RWPE1 (cell line): ENCODE results near the gene SRRM2.

ENCODE experiments used
- CTCF ChIA-PET: fragments of 350-600 bp; sonication (Branson Sonifier 250); formaldehyde crosslinking; extraction: SDS; loops from one replicate; lab custom pipeline; 2021; lab: Yijun Ruan, JAX
- POLR2A ChIA-PET: fragments of 400-600 bp; formaldehyde crosslinking; extraction: SDS; loops from one replicate; lab custom pipeline; 2020; ENCODE audit warnings: antibody characterized with exemption; ENCODE audit not compliant: low non-redundant PET; lab: Yijun Ruan, JAX
- DNase-seq: peaks from one replicate; pipeline ENCODE4 v3.0.0; 2012; ENCODE audit warnings: low spot score
- H3K27ac ChIP-seq: fragments of 450-650 bp; 2 replicates; pipeline ENCODE4 v1.5.1; 2017
- CTCF ChIP-seq: fragments of 450-650 bp; conservative IDR thresholded peaks from 2 replicates; pipeline ENCODE4 v1.5.1; 2017; ENCODE audit warnings: low read depth, mild to moderate bottlenecking

The SRRM2 gene

GRCh38 chr16:2808181-2808580 is 55.7 kb downstream of the SRRM2 start:
- ChIA-PET CTCF (interaction anchor here (0.6 kb wide), 1 partner anchor 30 kb away, joined by 3 read pairs; no protein-coding TSS in a partner anchor), POLR2A (no interaction called here)
- no peak for DNase-seq
- H3K27ac ChIP-seq = no peak overlapping the region
- no peak for TF ChIP-seq CTCF

DNA sequence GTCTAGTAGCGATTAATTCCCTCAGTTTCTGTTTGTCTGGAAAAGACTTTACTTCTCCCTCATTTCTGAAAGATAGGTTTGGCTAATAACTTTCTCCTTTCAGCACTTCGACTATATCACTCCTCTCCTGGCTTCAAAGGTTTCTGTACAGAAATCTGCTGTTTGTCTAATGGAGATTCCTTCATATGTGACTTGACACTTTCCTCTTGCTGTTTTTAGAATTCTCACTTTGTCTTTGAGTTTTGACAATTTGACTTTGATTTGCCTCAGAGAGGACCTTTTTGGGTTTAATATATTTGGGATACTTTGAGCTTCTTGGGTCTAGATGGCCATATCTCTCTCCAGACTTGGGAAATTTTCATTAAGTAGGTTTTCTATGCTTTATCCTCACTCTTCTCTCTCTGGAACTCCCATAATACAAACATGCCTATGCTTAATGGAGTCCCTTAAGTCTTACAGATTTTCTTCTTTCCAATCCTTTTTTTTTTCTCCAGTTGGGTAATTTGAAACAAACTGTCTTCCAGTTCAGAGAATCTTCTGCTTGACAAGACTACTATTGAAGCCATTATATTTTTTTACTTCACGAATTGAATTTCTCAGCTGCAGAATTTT is 56.8 kb downstream of the SRRM2 start:
- TF ChIP-seq CTCF = no peak
- no peak overlapping the region for H3K27ac ChIP-seq
- no peak for DNase-seq
- POLR2A ChIA-PET = no interaction called here
- CTCF ChIA-PET = interaction anchor here (0.6 kb wide), 1 partner anchor 12 kb away, joined by 3 read pairs; no protein-coding TSS in a partner anchor

DNA sequence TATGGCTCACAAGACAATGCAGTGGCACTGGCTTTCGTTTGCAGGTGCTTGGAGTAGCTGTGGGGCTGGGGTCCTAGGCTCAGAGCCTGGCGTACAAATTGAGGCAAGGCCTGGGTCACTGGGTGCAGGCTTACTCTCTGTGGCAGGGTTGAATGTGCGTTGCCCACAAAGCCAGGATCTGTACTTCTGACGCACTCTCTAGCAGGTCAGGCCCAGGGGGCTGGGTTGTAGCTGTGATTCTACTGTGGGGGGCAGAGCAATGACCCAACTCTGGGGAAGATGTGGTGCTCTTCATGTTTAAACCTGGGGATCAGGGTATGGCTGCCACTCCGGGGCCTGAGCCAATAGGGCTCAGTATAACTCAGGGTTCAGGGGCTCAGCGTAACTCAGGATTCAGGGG is 58.2 kb downstream of the SRRM2 start:
- no peak for DNase-seq
- ChIA-PET POLR2A (no interaction called here), CTCF (no interaction called here)
- H3K27ac ChIP-seq = no peak overlapping the region
- no peak for TF ChIP-seq CTCF

DNA sequence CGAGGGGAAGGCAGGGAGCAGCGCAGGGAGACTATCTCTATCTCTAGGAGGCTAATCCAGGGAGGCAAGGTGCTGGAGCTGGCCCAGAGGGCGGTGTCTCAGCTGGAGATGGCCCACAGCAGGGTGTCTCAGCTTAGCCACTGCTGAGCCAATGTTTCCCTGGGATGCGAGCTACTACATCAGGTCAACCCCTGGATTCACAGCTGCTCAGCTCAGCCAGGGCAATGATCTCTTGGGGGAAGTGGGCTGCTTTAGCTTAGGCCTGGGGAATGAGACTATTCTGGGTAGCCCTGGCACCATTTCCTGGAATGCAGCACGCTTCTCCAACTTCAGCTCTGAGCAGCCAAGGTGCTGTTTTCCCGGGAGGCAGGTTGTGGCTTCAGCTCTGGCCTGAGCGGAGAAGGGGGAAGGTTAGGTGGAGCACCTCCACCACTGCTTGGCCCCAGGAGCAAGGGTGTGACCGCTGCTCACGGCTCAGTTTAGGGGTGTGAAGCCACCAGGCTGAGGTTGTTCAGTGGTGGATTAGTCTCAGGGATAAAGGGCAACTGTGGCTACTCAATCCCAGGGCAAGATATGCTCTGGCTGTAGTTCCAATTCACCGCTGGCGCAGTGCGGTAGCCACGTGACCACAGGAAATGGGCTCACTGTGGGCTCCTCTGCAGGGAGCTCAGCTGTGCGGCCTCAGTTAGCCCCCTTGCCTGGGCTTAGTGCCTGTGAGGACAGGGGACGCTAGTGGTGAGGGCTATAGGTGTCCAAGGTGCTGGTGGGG is 59.4 kb downstream of the SRRM2 start:
- no peak for TF ChIP-seq CTCF
- ChIA-PET POLR2A (interaction anchor here (0.6 kb wide), 1 partner anchor 16 kb away, joined by 5 read pairs; no protein-coding TSS in a partner anchor), CTCF (interaction anchor here (0.5 kb wide), 1 partner anchor 119 kb away, joined by 3 read pairs; no protein-coding TSS in a partner anchor)
- no peak for DNase-seq
- H3K27ac ChIP-seq = no peak overlapping the region

- CTCF ChIA-PET = no interaction called here
- POLR2A ChIA-PET = interaction anchor here (0.6 kb wide), 1 partner anchor 37 kb away, joined by 3 read pairs; the partner anchor contains the start of gene ELOB
- H3K27ac ChIP-seq = no peak overlapping the region
- no peak for TF ChIP-seq CTCF
- DNase-seq = no peak
Measured at GRCh38 chr16:2813771-2814221, 61.4 kb downstream of the SRRM2 start.

GRCh38 chr16:2814551-2815298 is 62.3 kb downstream of the SRRM2 start:
- POLR2A ChIA-PET = interaction anchor here (0.6 kb wide), 1 partner anchor 38 kb away, joined by 3 read pairs; the partner anchor contains the start of gene ELOB
- CTCF ChIA-PET = no interaction called here

More at GRCh38 chr16:2814551-2815298, 62.3 kb downstream of the SRRM2 start:
- no peak for TF ChIP-seq CTCF
- DNase-seq = no peak
- H3K27ac ChIP-seq = no peak overlapping the region
